ENCODE results near the gene SRSF9. TPM values are rescaled to one million over a fixed set of nuclear protein-coding genes. Genes with fewer than 3 reads are reported as not detected.
"Not testable (repeated sequence)": the region's sequence is repeated elsewhere in the genome, so short reads cannot be mapped to it uniquely, and the experiment has no call there.

The SRSF9 gene
- total RNA-seq, 2 experiments from 2014 or later, result 218 to 221 TPM

DNA sequence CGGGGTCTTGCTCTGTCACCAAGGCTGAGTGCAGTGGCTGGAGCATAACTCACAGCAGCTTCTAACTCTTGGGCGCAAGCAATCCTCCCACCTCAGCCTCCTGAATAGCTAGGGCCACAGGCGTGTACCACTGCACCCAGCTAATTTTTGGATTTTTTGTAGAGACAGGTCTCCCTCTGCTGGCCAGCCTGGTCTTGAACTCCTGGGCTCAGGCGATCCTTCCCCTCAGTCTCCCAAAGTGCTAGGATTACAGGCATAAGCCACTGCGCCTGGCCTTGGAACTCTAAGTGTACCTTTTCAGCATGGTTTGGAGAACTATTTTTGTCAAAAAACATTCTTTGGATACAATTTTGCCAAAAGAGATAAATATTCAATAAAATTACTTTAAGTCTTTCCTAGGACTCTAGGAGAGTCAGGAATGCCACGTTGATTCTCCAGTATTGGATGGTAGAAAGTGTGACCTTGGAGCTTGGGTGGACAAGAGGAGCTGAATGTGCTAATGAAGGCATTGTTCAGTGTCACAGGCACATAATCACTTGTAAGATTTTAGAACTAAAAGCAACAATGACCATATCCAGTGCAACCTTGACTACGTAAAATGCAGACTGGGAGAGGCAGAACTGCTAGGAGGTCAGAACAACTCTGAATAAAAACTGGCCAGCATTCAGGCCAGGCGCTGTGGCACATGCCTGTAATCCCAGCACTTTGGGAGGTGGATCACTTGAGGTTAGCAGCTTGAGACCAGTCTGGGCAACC, 2.8 kb downstream of the SRSF9 start:
- Mint-ChIP-seq H3K4me1 (ENCODE audit: low read depth) (peaks cover 31% of the 10 kb centered on the region), H3K9me3 (no peaks in the 10 kb centered on the region), H3K27me3 (no peaks in the 10 kb centered on the region), H3K36me3 (peaks cover 38% of the 10 kb centered on the region), H3K27ac (no peak overlapping the region), H3K4me3 (no peak overlapping the region)
- peak; percentile 66 for DNase-seq
- ChIA-PET POLR2A (interaction anchor here (0.6 to 1.2 kb wide), 2 partner anchors 14 to 39 kb away, joined by 3 to 4 read pairs; no protein-coding TSS in a partner anchor), CTCF (interaction anchor here (0.6 to 7.5 kb wide), 16 partner anchors 11 to 787 kb away, joined by 3 to 97 read pairs (median 4); partner anchors contain the start of gene RNF10)
- intact Hi-C loops (cut with micrococcal nuclease), result no loop called here

DNA sequence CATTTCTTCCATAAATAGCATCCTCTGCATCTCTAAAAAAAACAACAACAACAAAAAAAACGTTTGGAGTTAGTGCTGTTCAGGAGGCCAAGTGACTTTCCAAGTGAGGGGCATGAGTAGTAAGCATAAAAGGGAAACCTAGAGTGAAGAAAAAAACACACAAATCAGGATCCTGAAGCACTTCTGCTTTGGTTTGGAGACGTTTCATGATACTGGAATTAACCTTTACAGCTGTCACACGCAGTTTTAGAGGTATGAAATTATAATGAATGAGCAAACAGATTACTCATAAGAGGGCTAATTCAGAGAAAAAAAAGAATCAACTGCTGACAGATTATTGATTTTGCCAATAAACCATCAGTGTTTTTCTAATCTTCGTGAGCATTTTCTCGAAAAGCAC, 3.8 kb downstream of the SRSF9 start:
- POLR2A ChIA-PET, result interaction anchor here (1.2 kb wide), 1 partner anchor 13 kb away, joined by 3 read pairs; no protein-coding TSS in a partner anchor
- intact Hi-C loops (cut with micrococcal nuclease), result no loop called here

DNA sequence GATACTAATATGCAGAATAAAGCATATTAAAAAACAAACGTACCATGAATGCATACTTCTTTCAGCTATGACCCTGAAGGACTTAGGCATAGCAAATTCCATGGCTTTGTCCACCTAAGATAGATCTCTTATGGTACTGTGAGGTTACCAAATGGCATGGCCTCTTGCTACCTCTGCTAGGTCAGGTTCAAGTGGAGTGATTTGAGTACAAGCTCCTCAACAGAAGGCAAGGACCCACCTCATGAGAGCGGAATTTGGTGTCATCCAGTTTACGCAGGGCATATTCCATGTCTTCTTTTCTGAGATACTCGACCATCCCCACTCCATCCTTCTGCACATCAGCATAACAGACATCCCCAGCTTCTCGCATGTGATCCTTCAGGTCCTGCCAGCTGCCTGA, 5.8 kb downstream of the SRSF9 start:
- H3K27me3 Mint-ChIP-seq, result no peaks in the 10 kb centered on the region
- POLR2A ChIA-PET, result interaction anchor here (0.6 kb wide), 1 partner anchor 16 kb away, joined by 3 read pairs; no protein-coding TSS in a partner anchor
- H3K9me3 Mint-ChIP-seq, result no peaks in the 10 kb centered on the region
- no peak overlapping the region for H3K27ac Mint-ChIP-seq
- intact Hi-C loops (cut with micrococcal nuclease), result no loop called here
- no peak overlapping the region for H3K4me3 Mint-ChIP-seq
- no peak for DNase-seq
- H3K4me1 Mint-ChIP-seq (ENCODE audit: low read depth), result peaks cover 26% of the 10 kb centered on the region
- peaks cover 53% of the 10 kb centered on the region for H3K36me3 Mint-ChIP-seq
- CTCF ChIA-PET, result interaction anchor here (0.6 to 7.5 kb wide), 5 partner anchors 8 to 107 kb away, joined by 3 to 97 read pairs (median 4); no protein-coding TSS in a partner anchor

More for the DNA sequence above, 3.8 kb downstream of the SRSF9 start:
- Mint-ChIP-seq H3K4me3 (no peak overlapping the region), H3K36me3 (peaks cover 41% of the 10 kb centered on the region), H3K27ac (peak overlapping the region; percentile 20), H3K4me1 (ENCODE audit: low read depth) (peaks cover 31% of the 10 kb centered on the region), H3K9me3 (no peaks in the 10 kb centered on the region), H3K27me3 (no peaks in the 10 kb centered on the region)
- CTCF ChIA-PET, result interaction anchor here (0.7 to 7.5 kb wide), 9 partner anchors 11 to 503 kb away, joined by 3 to 97 read pairs (median 6); partner anchors contain the start of gene RNF10
- DNase-seq, result no peak

DNA sequence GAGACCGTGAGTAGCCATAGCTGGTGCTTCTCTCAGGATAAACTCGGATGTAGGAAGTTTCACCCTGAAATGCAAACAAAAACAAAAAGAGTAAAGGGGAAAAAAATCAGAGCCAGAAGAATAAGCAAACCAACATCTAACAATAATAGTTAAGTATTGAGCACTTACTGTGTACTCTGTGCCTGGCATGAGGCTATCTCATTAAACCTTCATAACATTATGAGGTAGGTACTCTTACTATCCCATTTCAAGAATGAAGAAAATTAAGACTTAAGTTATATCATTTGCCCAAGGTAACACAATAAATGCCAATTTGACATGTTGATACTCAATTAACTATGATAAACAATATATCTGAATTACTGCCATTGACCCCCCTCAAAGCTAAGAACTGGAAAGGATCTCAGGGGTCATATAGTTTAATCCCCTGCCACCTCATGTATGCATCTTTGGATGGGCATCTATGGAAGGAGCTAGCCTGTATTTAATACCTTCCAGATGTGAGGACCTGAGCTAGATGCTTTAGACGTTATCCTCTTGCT, 7.4 kb downstream of the SRSF9 start:
- Mint-ChIP-seq H3K9me3 (no peaks in the 10 kb centered on the region), H3K27ac (no peak overlapping the region), H3K4me1 (ENCODE audit: low read depth) (peaks cover 16% of the 10 kb centered on the region), H3K27me3 (no peaks in the 10 kb centered on the region), H3K4me3 (no peak overlapping the region), H3K36me3 (peaks cover 55% of the 10 kb centered on the region)
- DNase-seq, result no peak
- ChIA-PET CTCF (interaction anchor here (0.5 kb wide), 1 partner anchor 95 kb away, joined by 3 read pairs; no protein-coding TSS in a partner anchor), POLR2A (no interaction called here)
- intact Hi-C loops (cut with micrococcal nuclease), result no loop called here

DNA sequence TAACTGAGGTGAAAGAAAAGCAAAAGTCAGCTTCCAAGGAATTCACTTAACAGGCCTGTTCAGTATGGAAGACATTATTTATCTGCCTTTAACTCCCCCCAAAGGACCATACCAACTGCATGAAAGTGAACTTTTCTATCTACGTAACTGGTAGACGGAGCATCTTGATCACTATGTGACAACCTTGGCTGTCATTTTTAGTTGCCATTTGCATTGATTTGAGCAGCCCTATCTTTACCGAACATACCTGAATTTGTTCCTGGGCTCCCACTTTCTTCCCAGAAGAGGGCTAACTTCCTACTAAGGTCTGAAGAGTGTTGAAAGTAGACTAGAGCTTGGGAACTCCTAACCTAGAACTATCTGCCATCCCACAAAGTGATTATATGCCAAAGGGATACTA, 9.4 kb downstream of the SRSF9 start:
- no peaks in the 10 kb centered on the region for H3K9me3 Mint-ChIP-seq
- CTCF ChIA-PET, result interaction anchor here (1.1 to 11.8 kb wide), 3 partner anchors 7 to 232 kb away, joined by 3 to 97 read pairs (median 3); partner anchors contain the start of gene SRSF9
- intact Hi-C loops (cut with micrococcal nuclease), result no loop called here
- H3K27ac Mint-ChIP-seq, result peak overlapping the region; percentile 5
- POLR2A ChIA-PET, result no interaction called here
- DNase-seq, result no peak
- H3K4me1 Mint-ChIP-seq (ENCODE audit: low read depth), result peaks cover under 1% of the 10 kb centered on the region
- peaks cover 57% of the 10 kb centered on the region for H3K36me3 Mint-ChIP-seq
- H3K4me3 Mint-ChIP-seq, result no peak overlapping the region
- no peaks in the 10 kb centered on the region for H3K27me3 Mint-ChIP-seq

DNA sequence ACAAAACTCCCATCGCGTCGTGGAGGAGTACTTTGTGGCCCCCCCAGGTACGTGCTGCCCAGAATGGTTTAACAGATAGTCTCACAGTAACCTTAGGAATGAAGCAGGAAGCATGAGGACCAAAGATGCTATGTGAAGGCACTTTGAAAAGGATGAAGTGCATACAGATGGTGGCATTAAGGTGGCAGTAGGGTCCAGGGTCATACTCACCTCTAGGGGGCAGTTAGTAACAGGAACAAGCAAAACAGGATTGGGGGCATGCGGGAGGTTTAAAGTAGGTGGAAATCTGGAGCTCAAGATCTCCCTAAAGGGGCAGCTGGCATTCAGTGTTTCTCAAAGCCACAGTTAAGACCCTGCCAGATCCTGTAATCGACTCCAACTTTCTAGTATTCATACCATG, 12.4 kb downstream of the SRSF9 start:
- POLR2A ChIA-PET, result interaction anchor here (1.5 to 1.9 kb wide), 2 partner anchors 13 to 59 kb away, joined by 3 to 6 read pairs; partner anchors contain the start of gene SRSF9
- DNase-seq, result no peak
- peak overlapping the region; percentile 28 for H3K27ac Mint-ChIP-seq

DNA sequence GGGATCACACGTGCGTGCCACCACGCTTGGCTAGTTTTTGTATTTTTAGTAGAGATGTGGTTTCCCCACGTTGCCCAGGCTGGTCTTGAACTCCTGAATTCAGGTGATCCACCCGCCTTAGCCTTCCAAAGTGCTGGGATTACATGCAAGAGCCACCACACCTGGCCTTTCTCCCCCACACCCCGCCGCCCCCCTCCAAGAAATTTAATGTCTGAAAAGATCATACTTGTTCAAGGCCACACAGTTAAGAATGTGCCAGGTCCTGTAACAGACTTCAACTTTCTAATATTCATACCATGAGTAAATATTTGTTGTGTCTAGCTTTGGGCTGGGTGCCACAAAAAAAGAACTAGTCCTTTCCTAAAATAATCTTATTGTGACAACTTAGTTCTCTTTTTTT, 14.2 kb downstream of the SRSF9 start:
- Mint-ChIP-seq H3K27me3 (no peaks in the 10 kb centered on the region), H3K4me1 (ENCODE audit: low read depth) (peaks cover 12% of the 10 kb centered on the region), H3K9me3 (no peaks in the 10 kb centered on the region), H3K4me3 (no peak overlapping the region), H3K27ac (no peak overlapping the region), H3K36me3 (peaks cover 26% of the 10 kb centered on the region)
- ChIA-PET POLR2A (interaction anchor here (0.6 to 0.7 kb wide), 2 partner anchors 322 to 442 kb away, joined by 4 to 6 read pairs; no protein-coding TSS in a partner anchor), CTCF (interaction anchor here (0.6 to 11.8 kb wide), 2 partner anchors 12 to 25 kb away, joined by 3 to 97 read pairs; partner anchors contain the start of gene SRSF9)
- intact Hi-C loops (cut with micrococcal nuclease), result no loop called here
- no peak for DNase-seq

More for the DNA sequence above, 12.4 kb downstream of the SRSF9 start:
- Mint-ChIP-seq H3K4me1 (ENCODE audit: low read depth) (peaks cover 12% of the 10 kb centered on the region), H3K27me3 (no peaks in the 10 kb centered on the region), H3K9me3 (no peaks in the 10 kb centered on the region), H3K4me3 (no peak overlapping the region), H3K36me3 (peaks cover 31% of the 10 kb centered on the region)
- CTCF ChIA-PET, result interaction anchor here (0.7 to 11.8 kb wide), 6 partner anchors 10 to 38 kb away, joined by 3 to 97 read pairs (median 4); partner anchors contain the start of gene SRSF9
- intact Hi-C loops (cut with micrococcal nuclease), result no loop called here

DNA sequence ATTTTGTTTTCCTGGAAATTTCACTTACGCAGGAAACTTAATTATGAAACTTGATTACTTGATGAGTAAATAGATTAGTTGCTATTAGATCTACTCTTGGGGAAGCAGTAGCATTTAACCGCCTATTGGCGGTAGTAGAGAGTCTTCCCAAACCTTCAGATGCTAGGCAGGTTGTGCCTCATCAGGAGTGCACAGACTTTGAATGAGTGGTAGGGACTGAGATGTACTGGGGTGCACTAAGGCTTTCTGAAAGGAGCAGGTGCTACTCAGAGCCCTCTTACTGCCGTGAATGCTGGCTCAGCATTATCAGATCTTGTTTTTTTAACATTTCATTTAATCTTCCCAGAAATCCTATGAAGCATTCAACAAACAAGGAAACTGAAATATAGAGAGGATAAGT, 15.6 kb downstream of the SRSF9 start:
- peaks cover 24% of the 10 kb centered on the region for H3K36me3 Mint-ChIP-seq
- H3K27ac Mint-ChIP-seq, result no peak overlapping the region
- peaks cover 15% of the 10 kb centered on the region for H3K4me1 Mint-ChIP-seq (ENCODE audit: low read depth)

DNA sequence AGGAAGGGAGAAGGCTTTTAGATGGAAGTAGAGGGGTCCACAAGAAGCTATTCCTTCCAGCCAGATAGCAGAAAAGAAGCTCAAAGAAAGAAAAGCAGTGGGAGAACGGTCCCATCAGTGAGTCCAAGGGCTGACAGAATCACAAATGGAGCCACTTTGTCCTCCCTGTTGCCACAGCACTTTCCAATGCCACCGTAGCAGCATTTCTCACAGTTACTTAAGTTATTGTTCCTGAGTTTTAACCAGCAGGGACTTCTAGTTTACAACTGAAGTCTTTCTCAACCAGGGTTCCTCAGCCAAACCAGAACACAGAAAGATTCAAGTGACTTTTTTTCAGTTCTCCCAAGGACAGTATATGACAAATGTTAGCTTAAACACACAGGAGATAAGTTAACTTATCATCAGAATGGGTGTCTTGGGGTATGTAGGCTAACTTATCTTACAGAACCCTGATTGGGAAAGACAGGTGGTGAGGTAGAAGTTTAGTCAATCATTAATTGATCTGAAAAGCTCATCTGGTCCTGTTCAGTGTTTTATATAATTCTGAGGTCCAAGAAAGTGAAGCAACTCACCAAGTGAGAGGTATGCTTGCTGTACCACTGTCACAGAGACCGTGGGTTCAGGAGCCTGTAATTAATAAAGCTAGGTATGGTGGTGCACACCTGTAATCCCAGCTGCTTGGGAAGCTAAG, 16.3 kb downstream of the SRSF9 start:
- Mint-ChIP-seq H3K27ac (peak overlapping the region; percentile 69), H3K9me3 (no peaks in the 10 kb centered on the region), H3K27me3 (no peaks in the 10 kb centered on the region), H3K4me3 (no peak overlapping the region), H3K36me3 (peaks cover 21% of the 10 kb centered on the region), H3K4me1 (ENCODE audit: low read depth) (peaks cover 16% of the 10 kb centered on the region)
- no peak for DNase-seq
- ChIA-PET CTCF (interaction anchor here (0.9 to 11.8 kb wide), 5 partner anchors 9 to 15 kb away, joined by 3 to 97 read pairs (median 5); partner anchors contain the start of genes COX6A1 and SRSF9), POLR2A (interaction anchor here (0.7 to 0.8 kb wide), 2 partner anchors 13 to 15 kb away, joined by 3 read pairs; no protein-coding TSS in a partner anchor)
- intact Hi-C loops (cut with micrococcal nuclease), result no loop called here

More for the DNA sequence above, 15.6 kb downstream of the SRSF9 start:
- CTCF ChIA-PET, result interaction anchor here (0.8 to 11.8 kb wide), 5 partner anchors 9 to 35 kb away, joined by 3 to 97 read pairs (median 5); partner anchors contain the start of genes COX6A1 and SRSF9
- no peak for DNase-seq
- POLR2A ChIA-PET, result no interaction called here
- Mint-ChIP-seq H3K27me3 (no peaks in the 10 kb centered on the region), H3K4me3 (no peak overlapping the region), H3K9me3 (no peaks in the 10 kb centered on the region)
- intact Hi-C loops (cut with micrococcal nuclease), result loop anchor here (1.0 kb wide), 1 partner anchor 15 kb away; the partner anchor contains the start of gene SRSF9

DNA sequence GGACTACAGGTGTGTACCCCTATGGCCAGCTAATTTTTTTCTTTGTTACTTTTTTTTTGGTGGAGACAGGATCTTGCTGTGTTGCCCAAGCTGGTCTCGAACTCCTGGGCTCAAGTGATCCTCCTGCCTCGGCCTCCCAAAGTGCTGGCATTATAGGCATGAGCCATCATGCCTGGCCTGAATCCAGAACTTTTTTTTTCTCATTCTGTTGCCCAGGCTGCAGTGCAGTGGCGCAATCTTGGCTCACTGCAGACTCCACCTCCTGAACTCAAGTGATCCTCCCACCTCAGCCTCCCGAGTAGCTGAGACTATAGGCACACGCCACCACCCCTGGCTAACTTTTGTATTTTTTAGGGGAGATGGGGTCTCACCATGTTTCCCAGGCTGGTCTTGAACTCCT, 17.0 kb downstream of the SRSF9 start:
- DNase-seq; H3K27ac Mint-ChIP-seq; H3K4me3 Mint-ChIP-seq; H3K27me3 Mint-ChIP-seq; intact Hi-C loops (cut with micrococcal nuclease); H3K9me3 Mint-ChIP-seq: not testable (repeated sequence)
- peaks cover 22% of the 10 kb centered on the region for H3K4me1 Mint-ChIP-seq (ENCODE audit: low read depth)
- ChIA-PET POLR2A (interaction anchor here (0.6 kb wide), 1 partner anchor 91 kb away, joined by 3 read pairs; no protein-coding TSS in a partner anchor), CTCF (interaction anchor here (0.6 to 11.8 kb wide), 5 partner anchors 8 to 267 kb away, joined by 3 to 97 read pairs (median 5); partner anchors contain the start of genes COX6A1 and SRSF9)
- H3K36me3 Mint-ChIP-seq, result peaks cover 21% of the 10 kb centered on the region

DNA sequence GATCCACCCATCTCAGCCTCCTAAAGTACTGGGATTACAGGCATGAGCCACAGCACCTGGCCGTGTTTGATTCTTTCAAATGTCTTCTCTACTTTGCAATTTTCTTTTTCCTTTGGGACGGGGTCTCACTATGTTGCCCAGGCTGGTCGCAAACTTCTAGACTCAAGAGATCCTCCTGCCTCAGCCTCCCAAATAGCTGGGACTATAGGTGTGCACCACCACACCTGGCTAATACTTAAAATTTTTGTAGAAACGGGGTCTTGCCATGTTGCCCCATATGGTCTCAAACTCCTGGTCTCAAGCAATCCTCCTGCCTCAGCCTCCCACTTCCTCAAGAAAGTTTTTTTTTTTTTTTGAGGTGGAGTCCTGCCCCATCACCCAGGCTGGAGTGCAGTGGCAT, 21.6 kb downstream of the SRSF9 start:
- DNase-seq, result no peak
- no peak overlapping the region for H3K27ac Mint-ChIP-seq
- H3K36me3 Mint-ChIP-seq, result peaks cover 26% of the 10 kb centered on the region
- no peaks in the 10 kb centered on the region for H3K9me3 Mint-ChIP-seq
- intact Hi-C loops (cut with micrococcal nuclease), result loop anchor here (2.0 kb wide), 2 partner anchors 21 to 47 kb away; partner anchors contain the start of gene SRSF9
- peaks cover 1% of the 10 kb centered on the region for H3K27me3 Mint-ChIP-seq
- ChIA-PET CTCF (interaction anchor here (0.9 to 1.5 kb wide), 4 partner anchors 9 to 21 kb away, joined by 3 to 6 read pairs (median 6); no protein-coding TSS in a partner anchor), POLR2A (no interaction called here)
- peaks cover 34% of the 10 kb centered on the region for H3K4me1 Mint-ChIP-seq (ENCODE audit: low read depth)
- H3K4me3 Mint-ChIP-seq, result peak overlapping the region; percentile 93
